KMS-11 (cell line): Measurements from ENCODE around the gene TMEM207.

Experiments used
- H2AFZ ChIP-seq: fragments of 200-600 bp; sonication (generic); 2 replicates; pipeline ENCODE4 v1.6.1; 2016; ENCODE audit warnings: antibody characterized with exemption, mixed run types, low read depth
- H3K27ac ChIP-seq: fragments of 200-600 bp; sonication (generic); 2 replicates; pipeline ENCODE4 v1.6.1; 2016; ENCODE audit warnings: mild to moderate bottlenecking, mixed run types
- H3K27me3 ChIP-seq: fragments of 200-600 bp; sonication (generic); 2 replicates; pipeline ENCODE4 v1.6.1; 2017; ENCODE audit warnings: mild to moderate bottlenecking, low read depth, mixed run types, moderate library complexity; ENCODE audit not compliant: insufficient read depth
- H3K36me3 ChIP-seq: fragments of 200-600 bp; sonication (generic); 2 replicates; pipeline ENCODE4 v1.6.1; 2017; ENCODE audit warnings: mild to moderate bottlenecking, mixed run types; ENCODE audit not compliant: insufficient read depth
- H3K4me1 ChIP-seq: fragments of 200-600 bp; sonication (generic); 2 replicates; pipeline ENCODE4 v1.6.1; 2016; ENCODE audit warnings: mild to moderate bottlenecking, low read depth, mixed run types; ENCODE audit not compliant: poor library complexity, severe bottlenecking
- H3K4me2 ChIP-seq: fragments of 200-600 bp; sonication (generic); 2 replicates; pipeline ENCODE4 v1.7.0; 2016; ENCODE audit warnings: mild to moderate bottlenecking, mixed run types
- H3K4me3 ChIP-seq: fragments of 200-600 bp; sonication (generic); IDR thresholded peaks from 2 replicates; pipeline ENCODE4 v1.6.1; 2017; ENCODE audit warnings: low read depth, low read length, mixed read lengths; ENCODE audit not compliant: insufficient read depth
- H3K79me2 ChIP-seq: fragments of 200-600 bp; sonication (generic); 2 replicates; pipeline ENCODE4 v1.6.1; 2016; ENCODE audit warnings: low read depth, mixed run types; ENCODE audit not compliant: insufficient read depth
- H3K9ac ChIP-seq: fragments of 200-600 bp; sonication (generic); 2 replicates; pipeline ENCODE4 v1.6.1; 2016; ENCODE audit warnings: mild to moderate bottlenecking, mixed run types
- H4K20me1 ChIP-seq: fragments of 200-600 bp; sonication (generic); 2 replicates; pipeline ENCODE4 v1.6.1; 2016; ENCODE audit warnings: mild to moderate bottlenecking, mixed run types; ENCODE audit not compliant: insufficient read depth
- CTCF ChIP-seq: fragments of 200-600 bp; sonication (generic); conservative IDR thresholded peaks from 2 replicates; pipeline ENCODE4 v1.6.1; 2017; ENCODE audit warnings: low read depth, mild to moderate bottlenecking, antibody characterized with exemption, low read length, moderate library complexity, mixed read lengths

The TMEM207 gene

GRCh38 chr3:190399677-190400076, 50.0 kb downstream of the TMEM207 start:
- Histone ChIP-seq H3K27me3 (no peaks in the 10 kb centered on the region), H3K27ac (no peak overlapping the region), H3K79me2 (no peaks in the 10 kb centered on the region), H2AFZ (no peak overlapping the region), H3K4me1 (no peaks in the 10 kb centered on the region), H3K36me3 (no peaks in the 10 kb centered on the region), H4K20me1 (no peaks in the 10 kb centered on the region), H3K4me3 (no peak overlapping the region), H3K9ac (no peak overlapping the region), H3K4me2 (no peak overlapping the region)
- no peak for TF ChIP-seq CTCF

- H4K20me1 ChIP-seq = no peaks in the 10 kb centered on the region
- no peak overlapping the region for H3K27ac ChIP-seq
- no peaks in the 10 kb centered on the region for H3K4me1 ChIP-seq
- no peak overlapping the region for H3K4me3 ChIP-seq
- H3K4me2 ChIP-seq = no peak overlapping the region
- H2AFZ ChIP-seq = no peak overlapping the region
- no peaks in the 10 kb centered on the region for H3K79me2 ChIP-seq
- TF ChIP-seq CTCF = no peak
- H3K36me3 ChIP-seq = no peaks in the 10 kb centered on the region
- H3K27me3 ChIP-seq = no peaks in the 10 kb centered on the region
- H3K9ac ChIP-seq = no peak overlapping the region
These were observed 51.8 kb downstream of the TMEM207 start for GRCh38 chr3:190397889-190398288.

- TF ChIP-seq CTCF = no peak
- Histone ChIP-seq H2AFZ (no peak overlapping the region), H3K27me3 (no peaks in the 10 kb centered on the region), H3K4me1 (no peaks in the 10 kb centered on the region), H3K4me2 (no peak overlapping the region), H3K79me2 (no peaks in the 10 kb centered on the region), H3K36me3 (no peaks in the 10 kb centered on the region), H4K20me1 (no peaks in the 10 kb centered on the region), H3K4me3 (no peak overlapping the region), H3K9ac (no peak overlapping the region), H3K27ac (no peak overlapping the region)
These were observed 53.7 kb downstream of the TMEM207 start for GRCh38 chr3:190396001-190396400.

GRCh38 chr3:190388703-190389102, 61.0 kb downstream of the TMEM207 start:
- Histone ChIP-seq H3K27ac (no peak overlapping the region), H3K27me3 (no peaks in the 10 kb centered on the region), H3K4me2 (no peak overlapping the region), H3K9ac (no peak overlapping the region), H3K36me3 (no peaks in the 10 kb centered on the region), H3K79me2 (no peaks in the 10 kb centered on the region), H3K4me3 (no peak overlapping the region), H3K4me1 (peaks cover 4% of the 10 kb centered on the region), H2AFZ (no peak overlapping the region), H4K20me1 (no peaks in the 10 kb centered on the region)
- no peak for TF ChIP-seq CTCF
